PC-3 (cell line): ENCODE data around the gene IL11RA. TPM values are rescaled to one million over a fixed set of nuclear protein-coding genes. Genes with fewer than 3 reads are reported as not detected.

ENCODE experiments used
- ATAC-seq: fragments of 200-7000 bp; cut with Tn5 transposase; 2 replicates; pipeline ENCODE4 v1.9.1; 2020; ENCODE audit warnings: mild to moderate bottlenecking, moderate library complexity
- BruUV-seq: library from RNA; stranded (reverse); fragments of 400-500 nt; replicated peaks from 2 replicates; lab custom pipeline; 2021; lab: Mats Ljungman, UMichigan
- CTCF ChIA-PET: fragments of 300-600 bp; sonication (Branson Sonifier 250); formaldehyde crosslinking; loops from one replicate; lab custom pipeline; 2022; ENCODE audit warnings: antibody characterized with exemption; lab: Charles Lee
- POLR2A ChIA-PET: fragments of 300-600 bp; sonication (Branson Sonifier 250); formaldehyde crosslinking; loops from one replicate; lab custom pipeline; 2022; ENCODE audit warnings: antibody characterized with exemption; ENCODE audit not compliant: unreplicated experiment; lab: Charles Lee
- DNase-seq: peaks from one replicate; pipeline ENCODE4 v3.0.0-alpha.2; 2015
- H2AFZ ChIP-seq: fragments of 300-600 bp; sonication (generic); 2 replicates; pipeline ENCODE4 v1.6.0; 2016; ENCODE audit warnings: antibody characterized with exemption, low read length
- H3F3A ChIP-seq: fragments of 300-600 bp; sonication (generic); one replicate; pipeline ENCODE4 v1.6.0; 2017; ENCODE audit warnings: antibody characterized with exemption, low read length, control low read depth, mild to moderate bottlenecking; ENCODE audit not compliant: unreplicated experiment
- H3K27ac ChIP-seq: fragments of 300-600 bp; sonication (generic); 2 replicates; pipeline ENCODE4 v1.5.1; 2016; ENCODE audit warnings: mild to moderate bottlenecking, low read length
- H3K27me3 ChIP-seq: fragments of 300-600 bp; sonication (generic); 2 replicates; pipeline ENCODE4 v1.6.1; 2016; ENCODE audit warnings: low read length, mixed read lengths
- H3K36me3 ChIP-seq: fragments of 300-600 bp; sonication (generic); 2 replicates; pipeline ENCODE4 v1.6.1; 2016; ENCODE audit warnings: low read depth, mixed run types, low read length, mixed read lengths
- H3K4me1 ChIP-seq: fragments of 300-600 bp; sonication (generic); 2 replicates; pipeline ENCODE4 v1.5.1; 2016; ENCODE audit warnings: low read length; ENCODE audit not compliant: insufficient read depth
- H3K4me2 ChIP-seq: fragments of 300-600 bp; sonication (generic); 2 replicates; pipeline ENCODE4 v1.6.0; 2016; ENCODE audit warnings: low read length
- H3K4me3 ChIP-seq: fragments of 300-600 bp; sonication (generic); 2 replicates; pipeline ENCODE4 v1.5.1; 2016; ENCODE audit warnings: mild to moderate bottlenecking, low read length, mixed read lengths
- H3K79me2 ChIP-seq: fragments of 300-600 bp; sonication (generic); 2 replicates; pipeline ENCODE4 v1.6.1; 2017; ENCODE audit warnings: low read length, mixed read lengths
- H3K9ac ChIP-seq: fragments of 300-600 bp; sonication (generic); 2 replicates; pipeline ENCODE4 v1.6.0; 2016; ENCODE audit warnings: mild to moderate bottlenecking, low read length
- H3K9me2 ChIP-seq: fragments of 300-600 bp; sonication (generic); replicated peaks from 2 replicates; pipeline ENCODE4 v1.6.1; 2016; ENCODE audit warnings: mixed run types, low read length, mixed read lengths
- H3K9me3 ChIP-seq: fragments of 300-600 bp; sonication (generic); 2 replicates; pipeline ENCODE4 v1.6.1; 2016; ENCODE audit warnings: low read length, mixed read lengths
- H4K20me1 ChIP-seq: fragments of 300-600 bp; sonication (generic); 2 replicates; pipeline ENCODE4 v1.6.1; 2016; ENCODE audit warnings: low read length, mixed read lengths
- EZH2 ChIP-seq: fragments of 300-600 bp; sonication (generic); IDR thresholded peaks from one replicate; pipeline ENCODE4 v1.6.1; 2017; ENCODE audit warnings: antibody characterized with exemption, mild to moderate bottlenecking, low read length; ENCODE audit not compliant: unreplicated experiment
- EZH2phosphoT487 ChIP-seq: fragments of 300-600 bp; sonication (generic); IDR thresholded peaks from 2 replicates; pipeline ENCODE4 v1.6.1; 2018; ENCODE audit warnings: mild to moderate bottlenecking, antibody characterized with exemption, low read length, borderline replicate concordance
- intact Hi-C: fragments of 100-400 bp; cut with micrococcal nuclease; formaldehyde crosslinking; loops from 2 replicates; pipeline ENCODE4 v1.9.0; 2023
- total RNA-seq: library from RNA; depleted of rRNA; stranded (reverse); fragments of >200 nt; gene quantifications from 2 replicates; pipeline ENCODE4 v1.2.3, GENCODE V29; 2014
- TF ChIP-seq, protein P1 (sequence below): fragments of 300-600 bp; sonication (generic); conservative IDR thresholded peaks from 2 replicates; pipeline ENCODE4 v1.5.1; 2017; ENCODE audit warnings: antibody characterized with exemption, low read depth, mild to moderate bottlenecking, low read length

Gene IL11RA
- total RNA-seq, 1 experiment from 2014 or later: 8.3 TPM

DNA sequence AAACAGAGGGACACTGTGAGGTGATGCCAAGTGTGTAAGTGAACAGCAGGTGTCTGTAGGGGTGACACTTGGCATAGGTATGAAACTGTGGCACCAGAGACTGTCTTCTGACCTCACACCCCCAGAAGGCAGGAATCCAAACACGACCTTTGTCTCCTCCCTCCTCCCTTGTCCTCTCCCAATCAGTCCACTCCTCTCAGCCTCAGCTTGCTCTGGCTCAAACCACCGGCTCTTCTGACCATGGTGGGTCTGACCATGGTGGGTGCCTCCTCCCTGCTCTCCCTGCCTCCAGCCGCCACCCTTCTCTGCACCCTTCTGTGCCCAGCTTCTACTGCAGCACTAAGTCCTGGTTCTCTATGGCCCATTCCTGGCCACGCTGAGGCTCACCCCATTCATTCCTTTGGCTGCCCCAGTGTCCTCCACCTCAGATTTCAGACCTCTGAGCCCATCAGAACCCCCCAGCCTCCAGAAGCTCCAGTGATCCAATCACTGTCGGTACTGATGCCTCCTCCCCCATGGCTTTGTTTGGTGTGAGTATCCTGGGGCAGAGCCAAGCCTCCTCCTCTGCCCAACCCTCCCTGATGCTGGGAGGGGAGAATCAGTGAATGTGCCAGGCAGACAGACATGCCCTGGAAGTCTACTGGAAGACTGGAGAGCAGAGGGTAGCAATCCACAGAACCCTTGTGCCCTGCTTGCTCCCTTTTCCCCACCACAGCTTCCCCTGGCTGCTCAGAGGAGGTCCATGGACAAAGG is 21.4 kb upstream of the IL11RA start:
- H3K79me2 ChIP-seq: peaks cover 5% of the 10 kb centered on the region
- H3K4me2 ChIP-seq: no peak overlapping the region
- H3F3A ChIP-seq: no peaks in the 10 kb centered on the region
- H3K36me3 ChIP-seq: no peaks in the 10 kb centered on the region
- ATAC-seq (no peak), DNase-seq (no peak)
- H3K27me3 ChIP-seq: peaks cover 14% of the 10 kb centered on the region
- H3K4me3 ChIP-seq: no peak overlapping the region
- H4K20me1 ChIP-seq: no peaks in the 10 kb centered on the region
- H3K9me3 ChIP-seq: no peaks in the 10 kb centered on the region
- BruUV-seq: no TSS peak
- H3K4me1 ChIP-seq: no peaks in the 10 kb centered on the region; the same call in 1 of the 2 replicates
- TF ChIP-seq EZH2phosphoT487 (no peak), EZH2 (no peak)
- TF ChIP-seq, protein P1, sequence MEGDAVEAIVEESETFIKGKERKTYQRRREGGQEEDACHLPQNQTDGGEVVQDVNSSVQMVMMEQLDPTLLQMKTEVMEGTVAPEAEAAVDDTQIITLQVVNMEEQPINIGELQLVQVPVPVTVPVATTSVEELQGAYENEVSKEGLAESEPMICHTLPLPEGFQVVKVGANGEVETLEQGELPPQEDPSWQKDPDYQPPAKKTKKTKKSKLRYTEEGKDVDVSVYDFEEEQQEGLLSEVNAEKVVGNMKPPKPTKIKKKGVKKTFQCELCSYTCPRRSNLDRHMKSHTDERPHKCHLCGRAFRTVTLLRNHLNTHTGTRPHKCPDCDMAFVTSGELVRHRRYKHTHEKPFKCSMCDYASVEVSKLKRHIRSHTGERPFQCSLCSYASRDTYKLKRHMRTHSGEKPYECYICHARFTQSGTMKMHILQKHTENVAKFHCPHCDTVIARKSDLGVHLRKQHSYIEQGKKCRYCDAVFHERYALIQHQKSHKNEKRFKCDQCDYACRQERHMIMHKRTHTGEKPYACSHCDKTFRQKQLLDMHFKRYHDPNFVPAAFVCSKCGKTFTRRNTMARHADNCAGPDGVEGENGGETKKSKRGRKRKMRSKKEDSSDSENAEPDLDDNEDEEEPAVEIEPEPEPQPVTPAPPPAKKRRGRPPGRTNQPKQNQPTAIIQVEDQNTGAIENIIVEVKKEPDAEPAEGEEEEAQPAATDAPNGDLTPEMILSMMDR: no peak
- no peaks in the 10 kb centered on the region for H3K9me2 ChIP-seq
- ChIA-PET POLR2A (no interaction called here), CTCF (no interaction called here)
- no peak overlapping the region for H3K27ac ChIP-seq
- no peak overlapping the region for H2AFZ ChIP-seq
- intact Hi-C loops: no loop called here
- no peak overlapping the region for H3K9ac ChIP-seq

DNA sequence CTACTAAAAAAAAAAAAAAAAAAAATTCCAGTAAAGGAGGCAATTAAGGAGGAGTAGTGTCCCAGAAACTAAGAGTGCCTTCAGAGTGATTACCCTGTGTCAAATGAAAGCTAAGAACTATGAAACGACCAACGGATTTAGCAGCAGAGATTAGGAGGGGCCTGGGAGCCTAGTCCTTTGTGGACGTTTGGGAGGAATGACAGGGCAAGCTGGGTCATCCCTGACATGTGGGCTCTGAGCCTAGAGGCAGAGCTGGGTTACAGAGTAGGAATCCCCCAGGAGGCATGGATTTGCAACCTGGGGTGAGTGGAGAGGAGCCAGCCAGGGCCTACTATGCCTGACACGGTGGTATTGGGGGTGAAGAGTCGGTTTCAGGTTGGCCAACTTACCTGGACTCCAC is 18.8 kb upstream of the IL11RA start:
- H3F3A ChIP-seq: no peaks in the 10 kb centered on the region
- peaks cover 5% of the 10 kb centered on the region; the same call in 1 of the 2 replicates for H3K4me1 ChIP-seq
- BruUV-seq: no TSS peak
- H3K9ac ChIP-seq: no peak overlapping the region
- DNase-seq: no peak
- no peaks in the 10 kb centered on the region for H3K9me3 ChIP-seq
- H3K27ac ChIP-seq: no peak overlapping the region
- H3K27me3 ChIP-seq: peaks cover 12% of the 10 kb centered on the region
- no peaks in the 10 kb centered on the region for H3K9me2 ChIP-seq
- ChIA-PET POLR2A (no interaction called here), CTCF (interaction anchor here (0.6 to 1.1 kb wide), 2 partner anchors 39 to 229 kb away, joined by 3 to 4 read pairs; no protein-coding TSS in a partner anchor)
- no peak overlapping the region for H3K4me2 ChIP-seq
- TF ChIP-seq EZH2phosphoT487 (no peak), EZH2 (no peak)
- TF ChIP-seq, protein P1: no peak
- no peak for ATAC-seq
- H3K4me3 ChIP-seq: no peak overlapping the region
- intact Hi-C loops: no loop called here
- H3K79me2 ChIP-seq: peaks cover 25% of the 10 kb centered on the region
- no peak overlapping the region for H2AFZ ChIP-seq
- H3K36me3 ChIP-seq: no peaks in the 10 kb centered on the region
- 0 out of 2 replicates have a peak, but pooled peaks cover 4% of the 10 kb centered on the region for H4K20me1 ChIP-seq
